ENCODE measurements around the gene PITX1. TPM values are rescaled to one million over a fixed set of nuclear protein-coding genes. Genes with fewer than 3 reads are reported as not detected.

PITX1 gene
- total and polyA plus RNA-seq, 2 experiments from 2014 or later: not detected

DNA sequence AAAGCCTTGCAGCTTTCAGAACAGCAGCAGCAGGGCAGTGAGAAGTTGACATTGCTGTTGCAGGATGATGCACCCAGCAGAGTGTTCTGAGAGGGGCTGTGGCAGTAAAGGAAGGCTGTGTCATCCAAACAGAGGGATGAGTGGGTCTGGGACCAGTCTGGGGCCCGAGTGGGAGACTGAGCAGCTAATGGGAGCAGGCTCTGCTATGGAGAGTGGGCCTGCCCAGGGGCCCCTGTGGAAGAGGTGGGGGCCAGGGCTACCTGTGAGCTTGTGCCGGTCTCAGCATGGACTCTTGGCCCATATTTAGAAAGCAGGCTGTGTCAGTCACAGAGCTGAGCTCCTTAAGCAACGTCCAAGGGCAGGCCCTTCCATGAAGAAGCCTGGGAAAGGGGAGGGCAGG lies 26.0 kb upstream of the PITX1 start:
- no peaks in the 10 kb centered on the region for H3F3A ChIP-seq (ENCODE audit: insufficient read depth)
- H3K27ac ChIP-seq: no peak overlapping the region
- no peaks in the 10 kb centered on the region for H3K9me2 ChIP-seq (ENCODE audit: insufficient read depth)
- no peaks in the 10 kb centered on the region for H3K9me3 ChIP-seq (ENCODE audit: low read depth)
- no peak overlapping the region for H3K4me2 ChIP-seq (ENCODE audit: unreplicated experiment)
- H4K20me1 ChIP-seq (ENCODE audit: insufficient read depth): no peaks in the 10 kb centered on the region
- TF ChIP-seq EZH2 (IDR thresholded peaks at IDR 0.05; ENCODE audit: insufficient read depth, poor library complexity, severe bottlenecking) (no peak), EZH2phosphoT487 (IDR thresholded peaks at IDR 0.05; ENCODE audit: insufficient read depth, low read depth) (no peak)
- H3K27me3 ChIP-seq (replicated peaks; ENCODE audit: insufficient read depth): peaks cover 62% of the 10 kb centered on the region
- in situ Hi-C loops (cut with MboI): no loop called here
- H2AFZ ChIP-seq: no peak overlapping the region
- 44 to 50% methylated on average over 3 of the region's 3 CpGs for WGBS, 2 experiments (ENCODE audit: low coverage in 1 of 2, low lambda C conversion rate in 2 of 2, missing lambda C conversion rate in 2 of 2)
- no peaks in the 10 kb centered on the region for H3K4me1 ChIP-seq (ENCODE audit: insufficient read depth)
- no peaks in the 10 kb centered on the region for H3K79me2 ChIP-seq (ENCODE audit: insufficient read depth)
- no peak overlapping the region for H3K4me3 ChIP-seq
- no peak for DNase-seq
- H3K36me3 ChIP-seq (ENCODE audit: low read depth): no peaks in the 10 kb centered on the region
- H3K9ac ChIP-seq: no peak overlapping the region

DNA sequence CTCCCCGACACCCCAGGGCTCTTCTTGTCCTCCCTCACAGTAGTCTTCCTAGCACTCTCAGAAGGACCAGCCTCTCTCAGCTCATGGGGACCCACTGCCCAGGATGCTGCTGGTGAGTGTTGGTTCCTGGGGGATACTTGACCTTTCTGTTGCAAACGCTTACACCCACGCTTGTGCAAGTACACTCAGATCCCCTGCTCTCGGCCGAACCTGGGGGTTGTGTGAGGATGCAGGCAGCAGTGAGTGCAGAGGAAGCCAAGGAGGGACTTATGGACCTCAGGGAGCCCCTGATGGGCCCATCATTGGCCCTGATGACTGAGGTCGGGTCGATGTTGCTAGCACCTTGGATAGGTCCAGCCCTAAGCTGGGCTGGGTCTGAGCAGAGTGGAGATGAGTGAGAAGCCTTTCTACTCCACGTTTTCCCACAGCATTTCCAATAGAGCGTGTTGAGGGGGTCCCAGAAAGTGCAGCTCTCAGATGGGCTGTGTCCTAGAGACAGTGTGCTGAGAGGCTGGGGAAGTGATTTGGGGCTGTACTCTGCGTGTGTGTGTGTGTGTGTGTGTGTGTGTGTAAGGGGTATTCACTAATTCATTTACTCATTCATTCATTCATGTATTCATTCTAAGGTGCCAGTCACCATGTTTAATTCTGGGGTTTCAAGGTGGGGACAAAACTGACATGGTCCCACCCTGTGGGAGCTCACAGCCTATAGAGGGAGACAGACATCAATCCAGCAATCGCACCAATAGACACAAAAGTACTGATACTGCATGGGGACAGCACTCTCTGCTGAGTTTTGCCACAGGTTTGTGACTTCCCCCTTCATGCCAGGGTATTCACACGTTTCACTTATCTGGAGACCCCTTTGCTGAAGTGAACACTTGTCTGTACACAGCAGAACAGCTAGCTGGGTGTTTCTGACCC lies 25.2 kb upstream of the PITX1 start:
- in situ Hi-C loops (cut with MboI): no loop called here
- H3K79me2 ChIP-seq (ENCODE audit: insufficient read depth): no peaks in the 10 kb centered on the region
- H3K27ac ChIP-seq: no peak overlapping the region
- H3F3A ChIP-seq (ENCODE audit: insufficient read depth): no peaks in the 10 kb centered on the region
- no peak overlapping the region for H3K9ac ChIP-seq
- 42 to 50% methylated on average over 12 of the region's 12 CpGs for WGBS, 2 experiments (ENCODE audit: low coverage in 1 of 2, low lambda C conversion rate in 2 of 2, missing lambda C conversion rate in 2 of 2)
- no peak overlapping the region for H2AFZ ChIP-seq
- H3K9me2 ChIP-seq (ENCODE audit: insufficient read depth): no peaks in the 10 kb centered on the region
- no peaks in the 10 kb centered on the region for H4K20me1 ChIP-seq (ENCODE audit: insufficient read depth)
- no peaks in the 10 kb centered on the region for H3K9me3 ChIP-seq (ENCODE audit: low read depth)
- H3K4me2 ChIP-seq (ENCODE audit: unreplicated experiment): no peak overlapping the region
- no peak for DNase-seq
- H3K4me3 ChIP-seq: no peak overlapping the region
- no peaks in the 10 kb centered on the region for H3K36me3 ChIP-seq (ENCODE audit: low read depth)
- H3K27me3 ChIP-seq (replicated peaks; ENCODE audit: insufficient read depth): peaks cover 67% of the 10 kb centered on the region
- no peaks in the 10 kb centered on the region for H3K4me1 ChIP-seq (ENCODE audit: insufficient read depth)
- no peak for TF ChIP-seq EZH2phosphoT487 (IDR thresholded peaks at IDR 0.05; ENCODE audit: insufficient read depth, low read depth)
- TF ChIP-seq EZH2 (IDR thresholded peaks at IDR 0.05; ENCODE audit: insufficient read depth, poor library complexity, severe bottlenecking): no peak

DNA sequence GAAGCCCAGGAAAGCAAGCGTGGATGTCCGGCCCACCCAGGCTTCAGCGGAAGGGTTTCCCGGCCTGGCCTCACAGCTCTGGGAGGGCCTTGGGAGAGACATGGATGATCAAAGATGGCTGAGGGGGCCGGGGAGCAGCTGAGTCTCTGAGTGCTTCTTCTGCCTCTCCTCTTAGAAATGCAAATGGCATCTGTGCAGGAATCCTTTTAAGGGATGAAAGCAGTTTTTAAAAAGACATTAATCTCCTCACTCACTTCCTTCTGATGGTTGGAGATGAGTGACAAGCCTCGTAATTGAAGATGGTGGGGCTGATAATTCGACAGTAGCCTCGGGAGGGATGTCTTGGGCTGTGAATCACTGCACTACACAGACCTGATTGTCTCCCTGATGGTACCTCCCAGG lies 24.3 kb upstream of the PITX1 start:
- Histone ChIP-seq H3K4me2 (ENCODE audit: unreplicated experiment) (no peak overlapping the region), H3K4me3 (no peak overlapping the region), H3K4me1 (ENCODE audit: insufficient read depth) (no peaks in the 10 kb centered on the region), H2AFZ (no peak overlapping the region), H3K9me2 (ENCODE audit: insufficient read depth) (no peaks in the 10 kb centered on the region), H3K9ac (no peak overlapping the region), H4K20me1 (ENCODE audit: insufficient read depth) (no peaks in the 10 kb centered on the region), H3K27ac (no peak overlapping the region), H3K27me3 (replicated peaks; ENCODE audit: insufficient read depth) (peaks cover 61% of the 10 kb centered on the region), H3K79me2 (ENCODE audit: insufficient read depth) (no peaks in the 10 kb centered on the region), H3F3A (ENCODE audit: insufficient read depth) (no peaks in the 10 kb centered on the region), H3K36me3 (ENCODE audit: low read depth) (no peaks in the 10 kb centered on the region), H3K9me3 (ENCODE audit: low read depth) (no peaks in the 10 kb centered on the region)
- no peak for TF ChIP-seq EZH2phosphoT487 (IDR thresholded peaks at IDR 0.05; ENCODE audit: insufficient read depth, low read depth)
- TF ChIP-seq EZH2 (IDR thresholded peaks at IDR 0.05; ENCODE audit: insufficient read depth, poor library complexity, severe bottlenecking): no peak
- 38 to 39% methylated on average over 8 of the region's 8 CpGs for WGBS, 2 experiments (ENCODE audit: low coverage in 1 of 2, low lambda C conversion rate in 2 of 2, missing lambda C conversion rate in 2 of 2)
- no peak for DNase-seq
- in situ Hi-C loops (cut with MboI): no loop called here

DNA sequence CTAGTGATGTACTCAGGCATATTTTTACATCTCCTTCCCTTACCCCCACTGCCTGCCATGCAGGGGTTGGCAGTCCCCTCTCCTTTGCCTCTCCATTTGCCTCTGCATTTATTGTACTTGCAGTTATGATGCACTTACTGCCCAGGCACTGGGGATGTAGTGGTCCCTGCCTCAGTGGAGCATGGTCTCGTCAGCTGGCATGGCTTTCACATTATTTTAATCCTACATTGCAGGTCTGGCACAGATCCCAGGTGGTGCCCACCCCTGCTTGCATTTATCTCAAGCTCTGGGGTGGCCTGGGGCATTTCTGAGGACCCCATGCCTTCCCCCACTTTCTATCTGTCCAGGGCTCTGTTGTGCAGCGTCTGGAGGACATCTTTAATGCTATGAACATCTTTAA lies 23.2 kb upstream of the PITX1 start:
- Histone ChIP-seq H3K9me2 (ENCODE audit: insufficient read depth) (no peaks in the 10 kb centered on the region), H3K9me3 (ENCODE audit: low read depth) (no peaks in the 10 kb centered on the region), H3K4me2 (ENCODE audit: unreplicated experiment) (no peak overlapping the region), H3K79me2 (ENCODE audit: insufficient read depth) (no peaks in the 10 kb centered on the region), H4K20me1 (ENCODE audit: insufficient read depth) (no peaks in the 10 kb centered on the region), H3F3A (ENCODE audit: insufficient read depth) (no peaks in the 10 kb centered on the region), H2AFZ (no peak overlapping the region), H3K27me3 (replicated peaks; ENCODE audit: insufficient read depth) (peaks cover 63% of the 10 kb centered on the region), H3K4me1 (ENCODE audit: insufficient read depth) (no peaks in the 10 kb centered on the region), H3K27ac (no peak overlapping the region), H3K4me3 (no peak overlapping the region), H3K9ac (no peak overlapping the region), H3K36me3 (ENCODE audit: low read depth) (no peaks in the 10 kb centered on the region)
- DNase-seq: no peak
- in situ Hi-C loops (cut with MboI): no loop called here
- TF ChIP-seq EZH2 (IDR thresholded peaks at IDR 0.05; ENCODE audit: insufficient read depth, poor library complexity, severe bottlenecking) (no peak), EZH2phosphoT487 (IDR thresholded peaks at IDR 0.05; ENCODE audit: insufficient read depth, low read depth) (no peak)
- 16 to 17% methylated on average over 2 of the region's 2 CpGs for WGBS, 2 experiments (ENCODE audit: low coverage in 1 of 2, low lambda C conversion rate in 2 of 2, missing lambda C conversion rate in 2 of 2)
